Heart left ventricle (tissue), 16 donors: Measurements from ENCODE around the gene WDR82. TPM values are rescaled to one million over a fixed set of nuclear protein-coding genes. Genes with fewer than 3 reads are reported as not detected.

ENCODE experiments used
- ATAC-seq, 4 donors: fragments of 200-7000 bp; cut with Tn5 transposase; one replicate each; pipeline ENCODE4 v1.9.1; 2020 to 2022; ENCODE audit warnings: moderate library complexity in 4 of 4, mild to moderate bottlenecking in 3 of 4, moderate number of reproducible peaks in 1 of 4
- DNase-seq, 5 donors: peaks; one replicate each; pipeline ENCODE4 v3.0.0-alpha.2; 2020
- H3K27ac ChIP-seq, 12 donors: fragments of 200-600 bp; sonication (generic) in 4 of 12; one replicate each; pipeline versions ENCODE4 v1.5.0 to v1.8.0; 2016 to 2022; ENCODE audit warnings: mild to moderate bottlenecking in 2 of 12
- H3K27me3 ChIP-seq, 9 donors: fragments of 200-600 bp; sonication (generic) in 2 of 9; one replicate each; pipeline versions ENCODE4 v1.5.1 to v1.8.0; 2016 to 2022; ENCODE audit warnings: mild to moderate bottlenecking in 3 of 9
- H3K36me3 ChIP-seq, 9 donors: fragments of 200-600 bp; sonication (generic) in 2 of 9; one replicate each; pipeline versions ENCODE4 v1.5.0 to v1.8.0; 2018 to 2022; ENCODE audit warnings: mild to moderate bottlenecking in 2 of 9
- H3K4me1 ChIP-seq, 12 donors: fragments of 200-600 bp; sonication (generic) in 4 of 12; one replicate each; pipeline versions ENCODE4 v1.5.0 to v1.8.0; 2016 to 2022; ENCODE audit warnings: mild to moderate bottlenecking in 3 of 12
- H3K4me3 ChIP-seq, 12 donors: fragments of 200-600 bp; sonication (generic) in 4 of 12; one replicate each; pipeline versions ENCODE4 v1.5.0 to v1.8.0; 2017 to 2022; ENCODE audit warnings: mild to moderate bottlenecking in 9 of 12, moderate library complexity in 4 of 12
- H3K9me3 ChIP-seq, 12 donors: fragments of 200-600 bp; sonication (generic) in 4 of 12; one replicate each; pipeline versions ENCODE4 v1.5.0 to v1.8.0; 2016 to 2022; ENCODE audit warnings: mild to moderate bottlenecking in 1 of 12
- CTCF ChIP-seq, 12 donors: fragments of 200-600 bp; sonication (generic) in 4 of 12; IDR thresholded peaks; one replicate each; pipeline versions ENCODE4 v1.5.0 to v1.8.0; 2018 to 2022; ENCODE audit warnings: antibody characterized with exemption in 12 of 12, mild to moderate bottlenecking in 5 of 12
- POLR2A ChIP-seq, 2 donors: fragments of 450-650 bp; IDR thresholded peaks; one replicate each; pipeline ENCODE4 v1.6.1; 2017; ENCODE audit warnings: antibody characterized with exemption in 2 of 2, mild to moderate bottlenecking in 2 of 2, moderate library complexity in 2 of 2
- WGBS, 4 donors: extraction: QIAGEN DNeasy Blood & Tissue Kit in 2 of 4; methylation state at CpG; one replicate each; pipeline versions ENCODE4 v1.1.5 to v1.1.7; 2013 to 2018; 5-methylcytosine and 5-hydroxymethylcytosine counted together
- intact Hi-C, 10 donors: fragments of 100-400 bp; cut with DNase I; formaldehyde crosslinking; loops; one replicate each; pipeline versions ENCODE4 v1.11.1 to v1.14.2; 2022
- long read RNA-seq, 3 donors: library from polyadenylated mRNA; unstranded; transcript quantifications; one replicate each; pipeline ENCODE4 v2.0.0, GENCODE V29; 2020 to 2021
- polyA plus RNA-seq, 2 donors: library from polyadenylated mRNA; stranded (reverse); fragments of 200-250 nt; gene quantifications; one replicate each; pipeline ENCODE4 v1.2.3, GENCODE V29; 2013
- total RNA-seq, 9 donors: library from RNA; depleted of rRNA in 2 of 9; stranded (reverse); fragments of >200 nt in 2 of 9; fragmentation: NEBNext Ultra II Directional in 3 of 9; extraction: Animal tissue kit (Norgen Biotek cat#: 25700) in 3 of 9; gene quantifications; one replicate each; pipeline versions ENCODE4 v1.1.0 to v1.2.4, GENCODE V29; 2016 to 2023
- donor health status: ischemic (EF 13 %, LVEDD 7.1; RV severe dilation, severe dysfunction).
- donor health status: healthy with polysubstance abuse.
- donor health status: DM: no; HTN: yes; CAD: no.
- donor health status: DM: no; HTN: no; CAD: no.
- donor health status: ischemic (EF 25% LVEDD 6.9; RV normal size, moderate dysfunction).
- donor health status: ischemic (EF 25% LVEDD 5.7; RV mildly dilated, moderate dysfunction).
- donor health status: healthy.
- donor health status: DM: yes; HTN: yes; CAD: no.
- donor health status: ischemic (EF 35%, LVEDD 5.7; RV mildly dilated, moderate dysfunction).
- donor health status: nonischemic (EF 11% LVEDD 7.7; RV severe dilation, severe dysfunction).
- donor health status: DM: yes; HTN: yes; CAD: no.
- donor health status: PGD.
- donor health status: ischemic (EF 29% LVEDD 5.4; RV normal size, mild dysfunction).
- donor health status: nonischemic (EF 23%, LVEDD 6.1; RV moderate dilation, normal function).

The WDR82 gene
- total RNA-seq (10 to 100 TPM; 44.9 to 73.6 (median 61.2) TPM), polyA plus RNA-seq (10 to 100 TPM; 24.7 to 69.2 TPM)
- long read RNA-seq, donor 1, full-length matches to known transcripts, result 5 of 15 reads
- long read RNA-seq, donor 1, partial matches to known transcripts, result 2 of 15 reads
- long read RNA-seq, donor 1, other reads (novel, unspliced or antisense), result 8 of 15 reads
- long read RNA-seq, donor 2, full-length matches to known transcripts, result 22 of 57 reads
- long read RNA-seq, donor 2, partial matches to known transcripts, result 22 of 57 reads
- long read RNA-seq, donor 2, other reads (novel, unspliced or antisense), result 13 of 57 reads
- long read RNA-seq, donor 3, full-length matches to known transcripts, result 7 of 17 reads
- long read RNA-seq, donor 3, partial matches to known transcripts, result 4 of 17 reads
- long read RNA-seq, donor 3, other reads (novel, unspliced or antisense), result 6 of 17 reads

GRCh38 chr3:52278510-52279069 lies at the start of gene WDR82:
WDR82 (minus strand) TSS chr3:52278649; CDS start chr3:52278361, 288 bp downstream.
- DNase-seq (peak; percentile 98 to 99 (median 99)), ATAC-seq (peak; percentile 89 to 97 (median 96))
- Histone ChIP-seq H3K36me3 (peaks cover 0 to 32% (median 9%) of the 10 kb centered on the region in 9 donors), H3K4me1 (peaks cover 0 to 80% (median 54%) of the 10 kb centered on the region in 12 donors), H3K27me3 (no peaks in the 10 kb centered on the region), H3K9me3 (no peaks in the 10 kb centered on the region), H3K27ac (peak within 1 kb of the TSS; percentile 94 to 99 (median 98)), H3K4me3 (peak within 1 kb of the TSS; percentile 73 to 99 (median 82))
- 0 to 1% (median 0%) methylated on average over 18 to 58 of the region's 58 CpGs for WGBS, 4 donors
- TF ChIP-seq POLR2A (IDR thresholded peaks at IDR 0.05) (peak in 1 of 2 donors; percentile 68), CTCF (IDR thresholded peaks at IDR 0.05) (peak; percentile 39 to 69 (median 56))
- intact Hi-C loops, result loop anchor here in 8 of 10 donors (2.0 to 5.0 kb wide), 2 partner anchors 40 to 41 kb away; partner anchors contain the start of gene TWF2 (in 8 of the 8)

GRCh38 chr3:52327486-52328290 lies 49.2 kb upstream of the WDR82 start:
- ATAC-seq (no peak), DNase-seq (peak in 1 of 5 donors; percentile 19)
- TF ChIP-seq POLR2A (IDR thresholded peaks at IDR 0.05) (no peak), CTCF (IDR thresholded peaks at IDR 0.05) (no peak)
- Histone ChIP-seq H3K27me3 (no peaks in the 10 kb centered on the region), H3K27ac (no peak overlapping the region), H3K4me3 (no peak overlapping the region), H3K9me3 (no peaks in the 10 kb centered on the region), H3K4me1 (peaks cover 0 to 19% (median 0%) of the 10 kb centered on the region in 12 donors), H3K36me3 (peaks cover 0 to 13% (median 0%) of the 10 kb centered on the region in 9 donors)
- 63 to 80% (median 73%) methylated on average over 5 of the region's 5 CpGs for WGBS, 4 donors
- intact Hi-C loops, result no loop called here

GRCh38 chr3:52326976-52327375 lies 48.5 kb upstream of the WDR82 start:
- TF ChIP-seq CTCF (IDR thresholded peaks at IDR 0.05), result no peak
- no peak for TF ChIP-seq POLR2A (IDR thresholded peaks at IDR 0.05)
- intact Hi-C loops, result no loop called here
- 88 to 100% (median 93%) methylated on average over 4 to 6 of the region's 6 CpGs for WGBS, 4 donors
- Histone ChIP-seq H3K4me3 (no peak overlapping the region), H3K27ac (no peak overlapping the region), H3K4me1 (peaks cover 0 to 19% (median 0%) of the 10 kb centered on the region in 12 donors), H3K36me3 (peaks cover 0 to 8% (median 0%) of the 10 kb centered on the region in 9 donors), H3K9me3 (no peaks in the 10 kb centered on the region), H3K27me3 (no peaks in the 10 kb centered on the region)
- ATAC-seq (no peak), DNase-seq (peak in 2 of 5 donors; percentile 7 to 33)
